ENCODE results near the gene HES7. TPM values are rescaled to one million over a fixed set of nuclear protein-coding genes. Genes with fewer than 3 reads are reported as not detected.
A peak's percentile ranks its signal among the peaks of the same experiment; 100 is the strongest.

HES7 gene
- total and polyA plus RNA-seq, 9 of the 15 experiments (the other 6 are each of a cell fraction or from before 2014, with no cell fraction given), result 0.03 to 1.7 (median 0.14) TPM; not detected in 1

- TF ChIP-seq CHD7 (IDR thresholded peaks at IDR 0.05; ENCODE audit: low read depth, low read length) (no peak), PHF20 (IDR thresholded peaks at IDR 0.05; ENCODE audit: partially characterized antibody) (no peak), EGR1 (conservative IDR thresholded peaks at IDR 0.05) (peak; percentile 38), ZNF239 (CRISPR knock-in tag; IDR thresholded peaks at IDR 0.05) (no peak), L3MBTL2 (IDR thresholded peaks at IDR 0.05) (peak; percentile 49), POLR2H (tag; IDR thresholded peaks at IDR 0.05; ENCODE audit: low read depth) (peak; percentile 99), GMEB1 (CRISPR knock-in tag; IDR thresholded peaks at IDR 0.05) (no peak), CREB3 (tag; conservative IDR thresholded peaks at IDR 0.05; ENCODE audit: low read depth) (no peak), ZEB2 (IDR thresholded peaks at IDR 0.05) (no peak), GTF3C2 (IDR thresholded peaks at IDR 0.05; ENCODE audit: borderline replicate concordance, extremely low read depth, insufficient read length) (peak; percentile 85)
Measured at GRCh38 chr17:8125154-8125946, 1.4 kb upstream of the HES7 start (continued).

All from K562 (cell line).